Fibroblast of mammary gland (primary cell): ENCODE measurements around the gene EMILIN3.

Experiments used
- DNase-seq: peaks from one replicate; pipeline ENCODE4 v3.0.0-alpha.2; 2010; ENCODE audit warnings: low read depth
- H3K4me3 ChIP-seq: 2 replicates; pipeline ENCODE4 v1.5.1; 2011; ENCODE audit warnings: low read depth, mild to moderate bottlenecking, low read length, moderate library complexity; ENCODE audit not compliant: control insufficient read depth
- TF ChIP-seq, protein P1 (sequence below): conservative IDR thresholded peaks from 2 replicates; pipeline ENCODE4 v1.5.1; 2011; ENCODE audit warnings: low read depth, low read length, inconsistent platforms; ENCODE audit not compliant: control insufficient read depth, insufficient read depth

The EMILIN3 gene

DNA sequence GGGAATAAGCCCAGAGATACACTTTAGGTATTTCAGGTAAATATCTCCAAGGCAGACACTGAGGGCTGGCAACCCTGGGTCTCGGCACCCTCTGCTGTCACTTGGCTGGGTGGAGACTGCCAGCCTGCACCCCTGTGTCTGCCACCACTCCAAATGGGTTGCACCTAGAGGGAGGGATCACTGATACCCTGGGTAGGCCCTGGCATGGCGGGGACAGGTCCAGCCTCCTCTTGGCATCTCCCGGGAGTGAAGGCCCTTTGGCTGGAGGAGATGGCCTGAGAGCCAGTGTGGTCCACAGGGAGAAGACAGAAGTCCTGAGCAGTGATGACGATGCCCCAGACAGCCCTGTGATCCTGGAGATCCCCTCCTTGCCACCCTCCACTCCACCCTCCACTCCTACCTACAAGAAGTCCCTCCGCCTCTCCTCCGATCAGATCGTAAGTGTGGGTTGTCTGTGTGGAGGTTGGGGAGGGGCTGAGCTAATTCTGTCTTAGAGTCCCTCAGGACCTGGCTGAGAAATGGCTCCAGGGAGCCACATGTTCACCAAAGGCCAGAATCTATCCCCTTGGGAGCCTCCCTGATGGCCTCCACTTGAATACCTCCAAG lies 10.9 kb downstream of the EMILIN3 start:
- TF ChIP-seq, protein P1, sequence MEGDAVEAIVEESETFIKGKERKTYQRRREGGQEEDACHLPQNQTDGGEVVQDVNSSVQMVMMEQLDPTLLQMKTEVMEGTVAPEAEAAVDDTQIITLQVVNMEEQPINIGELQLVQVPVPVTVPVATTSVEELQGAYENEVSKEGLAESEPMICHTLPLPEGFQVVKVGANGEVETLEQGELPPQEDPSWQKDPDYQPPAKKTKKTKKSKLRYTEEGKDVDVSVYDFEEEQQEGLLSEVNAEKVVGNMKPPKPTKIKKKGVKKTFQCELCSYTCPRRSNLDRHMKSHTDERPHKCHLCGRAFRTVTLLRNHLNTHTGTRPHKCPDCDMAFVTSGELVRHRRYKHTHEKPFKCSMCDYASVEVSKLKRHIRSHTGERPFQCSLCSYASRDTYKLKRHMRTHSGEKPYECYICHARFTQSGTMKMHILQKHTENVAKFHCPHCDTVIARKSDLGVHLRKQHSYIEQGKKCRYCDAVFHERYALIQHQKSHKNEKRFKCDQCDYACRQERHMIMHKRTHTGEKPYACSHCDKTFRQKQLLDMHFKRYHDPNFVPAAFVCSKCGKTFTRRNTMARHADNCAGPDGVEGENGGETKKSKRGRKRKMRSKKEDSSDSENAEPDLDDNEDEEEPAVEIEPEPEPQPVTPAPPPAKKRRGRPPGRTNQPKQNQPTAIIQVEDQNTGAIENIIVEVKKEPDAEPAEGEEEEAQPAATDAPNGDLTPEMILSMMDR = no peak
- no peak for DNase-seq
- no peak overlapping the region for H3K4me3 ChIP-seq

- TF ChIP-seq, protein P1 = no peak
Measured at GRCh38 chr20:41355192-41355591, 11.4 kb downstream of the EMILIN3 start.

GRCh38 chr20:41353530-41353929 lies 13.1 kb downstream of the EMILIN3 start:
- H3K4me3 ChIP-seq = no peak overlapping the region
- DNase-seq = no peak
- TF ChIP-seq, protein P1 = no peak

More at GRCh38 chr20:41355192-41355591, 11.4 kb downstream of the EMILIN3 start:
- no peak overlapping the region for H3K4me3 ChIP-seq
- no peak for DNase-seq

GRCh38 chr20:41352666-41353065 lies 14.0 kb downstream of the EMILIN3 start:
- no peak overlapping the region for H3K4me3 ChIP-seq
- TF ChIP-seq, protein P1 = no peak
- DNase-seq = no peak

- H3K4me3 ChIP-seq = no peak overlapping the region
- no peak for DNase-seq
- TF ChIP-seq, protein P1 = no peak
Measured at GRCh38 chr20:41352106-41352505, 14.5 kb downstream of the EMILIN3 start.

DNA sequence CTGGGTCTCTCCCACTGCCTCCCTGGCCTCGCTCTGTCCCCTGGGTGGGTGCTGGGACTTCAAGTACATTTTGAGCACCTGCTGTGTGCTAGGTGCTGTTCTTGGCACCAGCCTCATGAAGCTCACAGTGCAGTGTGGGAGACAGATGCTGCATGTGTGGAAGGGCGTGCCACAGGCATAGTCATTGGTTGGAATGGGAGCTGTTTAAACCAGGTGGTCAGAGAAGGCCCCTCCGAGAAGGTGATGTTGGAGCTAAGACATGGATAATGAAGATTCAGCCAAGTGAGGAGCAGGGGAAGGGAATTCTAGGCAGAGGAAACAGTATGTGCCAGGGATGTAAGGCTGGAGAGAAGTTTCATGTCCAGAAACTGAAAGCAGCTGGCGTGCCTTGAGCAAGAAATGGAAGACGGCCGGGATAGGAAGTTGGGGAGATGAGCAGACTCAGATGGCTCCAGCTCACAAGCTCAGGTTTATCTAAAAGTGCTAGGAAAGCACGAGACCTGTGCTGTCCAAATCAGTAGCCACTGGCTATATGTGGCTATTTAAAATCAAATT lies 16.1 kb downstream of the EMILIN3 start:
- no peak overlapping the region for H3K4me3 ChIP-seq
- DNase-seq = no peak
- TF ChIP-seq, protein P1 = no peak
